Ovary (tissue), 3 donors: ENCODE measurements around the gene CNOT6.

Experiments used
- EP300 ChIP-seq: sonication (generic); formaldehyde crosslinking; IDR thresholded peaks from one replicate; pipeline ENCODE4 v1.6.1; 2017; ENCODE audit warnings: antibody characterized with exemption
- POLR2A ChIP-seq: fragments of 450-650 bp; IDR thresholded peaks from one replicate; pipeline ENCODE4 v1.6.1; 2017; ENCODE audit warnings: antibody characterized with exemption, mild to moderate bottlenecking, moderate library complexity
- TF ChIP-seq, protein P1 (sequence below), 3 donors: fragments of 450-650 bp in 2 of 3; fragments of 200-600 bp in 1 of 3; IDR thresholded peaks; one replicate each; pipeline versions ENCODE4 v1.5.1 to v1.8.0; 2016 to 2022; ENCODE audit warnings: antibody characterized with exemption in 3 of 3, mild to moderate bottlenecking in 1 of 3
- donor health status: DM: no; HTN: no; CAD: no.

DNA sequence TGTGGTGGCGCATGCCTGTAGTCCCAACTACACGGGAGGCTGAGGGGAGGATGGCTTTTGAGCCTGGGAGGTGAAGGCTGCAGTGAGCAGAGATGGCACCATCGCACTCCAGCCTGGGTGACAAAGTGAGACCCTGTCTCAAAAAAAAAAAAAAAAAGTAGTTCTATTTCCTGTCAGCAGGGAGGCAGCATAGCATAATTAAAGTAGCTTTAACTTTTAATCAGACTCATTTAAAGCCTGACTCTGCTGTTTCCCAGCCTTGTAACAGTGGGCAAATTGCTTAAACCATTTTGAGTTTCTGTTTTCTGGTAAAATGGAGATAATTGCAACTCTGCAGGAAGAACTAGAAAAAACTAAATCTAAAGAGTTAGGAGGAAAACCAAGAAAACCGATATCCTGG lies 31.2 kb downstream of the CNOT6 start:
- TF ChIP-seq, protein P1, sequence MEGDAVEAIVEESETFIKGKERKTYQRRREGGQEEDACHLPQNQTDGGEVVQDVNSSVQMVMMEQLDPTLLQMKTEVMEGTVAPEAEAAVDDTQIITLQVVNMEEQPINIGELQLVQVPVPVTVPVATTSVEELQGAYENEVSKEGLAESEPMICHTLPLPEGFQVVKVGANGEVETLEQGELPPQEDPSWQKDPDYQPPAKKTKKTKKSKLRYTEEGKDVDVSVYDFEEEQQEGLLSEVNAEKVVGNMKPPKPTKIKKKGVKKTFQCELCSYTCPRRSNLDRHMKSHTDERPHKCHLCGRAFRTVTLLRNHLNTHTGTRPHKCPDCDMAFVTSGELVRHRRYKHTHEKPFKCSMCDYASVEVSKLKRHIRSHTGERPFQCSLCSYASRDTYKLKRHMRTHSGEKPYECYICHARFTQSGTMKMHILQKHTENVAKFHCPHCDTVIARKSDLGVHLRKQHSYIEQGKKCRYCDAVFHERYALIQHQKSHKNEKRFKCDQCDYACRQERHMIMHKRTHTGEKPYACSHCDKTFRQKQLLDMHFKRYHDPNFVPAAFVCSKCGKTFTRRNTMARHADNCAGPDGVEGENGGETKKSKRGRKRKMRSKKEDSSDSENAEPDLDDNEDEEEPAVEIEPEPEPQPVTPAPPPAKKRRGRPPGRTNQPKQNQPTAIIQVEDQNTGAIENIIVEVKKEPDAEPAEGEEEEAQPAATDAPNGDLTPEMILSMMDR (IDR thresholded peaks at IDR 0.05) = no peak
- TF ChIP-seq EP300 (no peak), POLR2A (no peak)
